Posterior cingulate gyrus (tissue), 11 donors: ENCODE results near the gene PF4V1.

Experiments used
- DNase-seq, 10 donors: peaks; one replicate each; pipeline versions ENCODE4 v3.0.0 to v3.0.0-alpha.2; 2020 to 2021; ENCODE audit warnings: mixed read lengths in 3 of 10
- intact Hi-C: fragments of 100-400 bp; cut with DNase I; formaldehyde crosslinking; loops from one replicate; pipeline ENCODE4 v1.15.1; 2023

Gene PF4V1

DNA sequence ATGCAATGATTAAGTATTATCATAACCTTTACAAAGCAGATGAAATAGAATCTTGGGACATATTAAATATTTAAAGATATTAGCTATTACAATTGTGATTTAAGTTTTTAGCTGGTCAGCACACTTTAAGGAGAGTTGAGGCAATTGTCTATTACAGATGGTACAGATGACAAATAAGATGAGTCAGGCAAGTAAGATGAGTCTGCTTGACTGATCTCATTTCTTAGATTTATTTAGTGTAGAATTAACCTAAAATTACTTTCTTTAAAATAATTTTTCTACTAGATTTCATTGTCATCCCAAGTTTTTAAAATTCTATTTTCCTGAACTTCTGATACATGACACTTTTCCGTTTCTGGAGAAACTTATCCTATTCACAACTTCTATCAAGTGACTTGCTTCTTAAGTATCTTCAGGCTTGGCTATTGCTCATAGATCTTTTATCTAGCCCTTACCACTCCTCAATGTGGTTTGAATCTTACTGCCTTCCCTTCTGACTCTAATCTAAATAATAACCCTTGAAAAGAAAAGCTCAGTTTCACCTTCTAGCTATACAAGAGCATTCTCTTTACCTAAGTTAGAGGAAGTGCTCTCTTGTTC lies 49.0 kb downstream of the PF4V1 start:
- no peak for DNase-seq
- intact Hi-C loops: no loop called here

DNA sequence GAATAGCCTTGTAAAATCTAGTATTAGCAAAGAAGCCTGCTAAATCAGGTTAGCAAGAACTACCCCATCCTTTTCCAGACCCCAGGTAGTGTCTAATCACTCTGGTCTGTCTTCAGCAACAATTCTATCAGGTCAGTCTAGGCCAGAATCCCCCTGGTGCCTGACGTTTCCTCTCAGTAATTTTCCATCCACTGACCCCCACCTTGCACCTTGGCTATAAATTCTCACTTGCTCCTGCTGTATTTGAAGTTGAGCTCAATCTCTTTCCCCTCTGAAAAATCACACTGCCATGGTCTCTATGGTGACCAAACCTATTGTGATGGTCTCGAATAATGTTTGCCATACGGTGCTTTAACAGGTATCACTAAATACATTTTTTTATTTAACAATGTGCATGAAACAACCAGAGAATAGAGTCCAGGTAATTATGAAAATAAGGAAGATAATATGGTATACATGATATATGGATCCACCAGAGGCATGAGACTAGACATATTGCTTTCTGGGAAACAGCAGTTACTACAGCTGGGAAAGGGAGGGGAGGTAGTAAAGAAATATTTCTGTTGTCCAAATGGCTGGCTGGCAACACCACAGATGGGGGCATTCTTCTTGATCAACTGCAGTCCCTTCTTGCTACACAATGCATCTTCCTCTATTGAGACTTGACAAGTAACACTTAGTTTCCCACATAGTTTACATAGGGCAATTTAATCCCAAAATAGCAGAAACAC lies 49.9 kb downstream of the PF4V1 start:
- DNase-seq: no peak
- intact Hi-C loops: no loop called here
